ENCODE results near the gene EYS. TPM values are rescaled to one million over a fixed set of nuclear protein-coding genes. Genes with fewer than 3 reads are reported as not detected.

EYS gene
- total RNA-seq, 1 experiment from 2014 or later = not detected

- Histone ChIP-seq H3K79me2 (ENCODE audit: insufficient read depth, low read length) (no peaks in the 10 kb centered on the region; the same call in 1 of the 2 replicates), H2AK5ac (ENCODE audit: insufficient read length, low read length) (no peak overlapping the region), H2BK5ac (ENCODE audit: insufficient read length, low read length) (no peak overlapping the region), H3K23me2 (ENCODE audit: insufficient read length, low read depth, low read length, poor library complexity, severe bottlenecking) (no peaks in the 10 kb centered on the region), H3K9ac (ENCODE audit: extremely low read depth, insufficient read length, low read length) (no peak overlapping the region), H3K9me3 (ENCODE audit: control insufficient read depth, low read depth, low read length) (no peaks in the 10 kb centered on the region), H3K18ac (ENCODE audit: insufficient read length, low read depth, low read length) (no peak overlapping the region), H3K27me3 (ENCODE audit: insufficient read depth, low read length) (no peaks in the 10 kb centered on the region), H2BK15ac (ENCODE audit: low read depth, low read length) (no peak overlapping the region), H4K20me1 (ENCODE audit: control insufficient read depth, insufficient read depth, insufficient read length) (no peaks in the 10 kb centered on the region), H3K4me2 (ENCODE audit: insufficient read depth, insufficient read length, low read length) (no peak overlapping the region), H2BK20ac (ENCODE audit: low read depth, low read length, poor library complexity, severe bottlenecking) (no peak overlapping the region), H2BK12ac (ENCODE audit: insufficient read length, low read depth, low read length) (no peak overlapping the region), H3K23ac (ENCODE audit: insufficient read length, low read depth, low read length) (no peak overlapping the region), H4K8ac (replicated peaks; ENCODE audit: insufficient read length, low read depth, low read length) (no peak overlapping the region), H3K79me1 (ENCODE audit: insufficient read depth, low read depth, low read length, poor library complexity, severe bottlenecking) (no peaks in the 10 kb centered on the region), H2BK120ac (ENCODE audit: low read depth, low read length, poor library complexity, severe bottlenecking) (no peak overlapping the region), H4K5ac (ENCODE audit: insufficient read length, low read depth, low read length) (no peak overlapping the region), H3K4ac (ENCODE audit: low read depth, low read length) (no peak overlapping the region), H3K4me1 (ENCODE audit: insufficient read depth, low read length) (no peaks in the 10 kb centered on the region), H3K27ac (ENCODE audit: insufficient read length, low read depth, low read length) (no peak overlapping the region), H2AFZ (ENCODE audit: low read length) (no peak overlapping the region), H3K56ac (ENCODE audit: insufficient read length, low read depth, low read length) (no peak overlapping the region), H4K91ac (ENCODE audit: insufficient read length, low read depth, low read length) (no peak overlapping the region), H3K14ac (ENCODE audit: insufficient read depth, low read length) (no peak overlapping the region), H3T11ph (ENCODE audit: low read length) (no peak overlapping the region)
- no peaks in the 10 kb centered on the region for H3K27me3 Mint-ChIP-seq (ENCODE audit: low read depth)
- H3K4me1 Mint-ChIP-seq = no peaks in the 10 kb centered on the region
- H3K36me3 Mint-ChIP-seq (ENCODE audit: insufficient read depth in 1 of 3, low read depth in 3 of 3) = peaks cover 22 to 43% (median 36%) of the 10 kb centered on the region in 3 experiments
- no peak overlapping the region for H3K4me3 Mint-ChIP-seq
- no peak for TF ChIP-seq CTCF (conservative IDR thresholded peaks at IDR 0.05)
- no peak for DNase-seq
- no peak overlapping the region for H3K27ac Mint-ChIP-seq
- H3K9me3 Mint-ChIP-seq = peaks cover 2 to 6% of the 10 kb centered on the region in 2 experiments; a peak in 2 of 5 replicates
Observed at GRCh38 chr6:63690221-63690620, 2016.8 kb downstream of the EYS start.
